ENCODE measurements around the gene ZNF862. TPM values are rescaled to one million over a fixed set of nuclear protein-coding genes. Genes with fewer than 3 reads are reported as not detected.

The ZNF862 gene
- total RNA-seq, 1 experiment from 2014 or later, result 42.4 TPM

DNA sequence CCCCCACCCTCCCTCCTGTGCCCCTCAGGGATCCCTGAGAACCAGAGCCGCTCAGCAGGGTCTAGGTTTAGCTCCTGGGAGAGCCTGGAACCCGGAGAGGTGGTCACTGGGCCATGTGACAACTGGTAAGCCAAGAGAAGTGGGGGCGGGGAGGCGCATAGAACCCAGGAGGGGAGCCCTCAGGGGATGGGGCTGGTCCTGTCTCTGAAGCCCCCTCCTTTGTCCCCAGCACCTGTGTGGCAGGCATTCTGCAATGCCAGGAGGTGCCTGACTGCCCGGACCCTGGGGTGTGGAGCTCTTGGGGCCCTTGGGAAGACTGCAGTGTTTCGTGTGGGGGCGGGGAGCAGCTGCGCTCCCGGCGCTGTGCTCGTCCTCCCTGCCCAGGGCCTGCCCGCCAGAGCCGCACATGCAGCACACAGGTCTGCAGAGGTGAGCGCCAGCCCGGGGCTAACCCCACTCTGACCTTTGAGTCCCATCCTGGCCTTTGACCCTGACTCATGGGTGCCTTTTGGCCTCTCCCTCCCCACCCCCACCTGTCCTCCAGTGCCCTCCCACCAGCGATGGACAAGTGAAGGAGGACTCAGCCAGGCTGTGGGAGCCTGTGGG lies 22.4 kb upstream of the ZNF862 start:
- BruUV-seq (replicated peaks), result no TSS peak
- no peak overlapping the region for H3K27ac ChIP-seq
- no peaks in the 10 kb centered on the region for H3K36me3 ChIP-seq (ENCODE audit: low read depth)
- no peaks in the 10 kb centered on the region for H3K79me2 ChIP-seq (ENCODE audit: low read depth)
- no peak overlapping the region for H3K4me2 ChIP-seq
- no peaks in the 10 kb centered on the region for H3K9me3 ChIP-seq (ENCODE audit: insufficient read depth, low read depth)
- H4K20me1 ChIP-seq (ENCODE audit: insufficient read depth), result no peaks in the 10 kb centered on the region
- peaks cover 45% of the 10 kb centered on the region for H3K27me3 ChIP-seq (ENCODE audit: insufficient read depth, low read depth)
- no peaks in the 10 kb centered on the region for H3F3A ChIP-seq (ENCODE audit: insufficient read depth, low read depth)
- H3K9me2 ChIP-seq (ENCODE audit: insufficient read depth), result no peaks in the 10 kb centered on the region
- intact Hi-C loops (cut with micrococcal nuclease; ENCODE audit: unreplicated experiment), result no loop called here
- ChIA-PET CTCF (interaction anchor here (0.6 kb wide), 1 partner anchor 13 kb away, joined by 6 read pairs; no protein-coding TSS in a partner anchor), POLR2A (ENCODE audit: unreplicated experiment) (no interaction called here)
- no peak for DNase-seq
- TF ChIP-seq EZH2 (IDR thresholded peaks at IDR 0.05; ENCODE audit: low read depth), result no peak
- TF ChIP-seq, protein P1, sequence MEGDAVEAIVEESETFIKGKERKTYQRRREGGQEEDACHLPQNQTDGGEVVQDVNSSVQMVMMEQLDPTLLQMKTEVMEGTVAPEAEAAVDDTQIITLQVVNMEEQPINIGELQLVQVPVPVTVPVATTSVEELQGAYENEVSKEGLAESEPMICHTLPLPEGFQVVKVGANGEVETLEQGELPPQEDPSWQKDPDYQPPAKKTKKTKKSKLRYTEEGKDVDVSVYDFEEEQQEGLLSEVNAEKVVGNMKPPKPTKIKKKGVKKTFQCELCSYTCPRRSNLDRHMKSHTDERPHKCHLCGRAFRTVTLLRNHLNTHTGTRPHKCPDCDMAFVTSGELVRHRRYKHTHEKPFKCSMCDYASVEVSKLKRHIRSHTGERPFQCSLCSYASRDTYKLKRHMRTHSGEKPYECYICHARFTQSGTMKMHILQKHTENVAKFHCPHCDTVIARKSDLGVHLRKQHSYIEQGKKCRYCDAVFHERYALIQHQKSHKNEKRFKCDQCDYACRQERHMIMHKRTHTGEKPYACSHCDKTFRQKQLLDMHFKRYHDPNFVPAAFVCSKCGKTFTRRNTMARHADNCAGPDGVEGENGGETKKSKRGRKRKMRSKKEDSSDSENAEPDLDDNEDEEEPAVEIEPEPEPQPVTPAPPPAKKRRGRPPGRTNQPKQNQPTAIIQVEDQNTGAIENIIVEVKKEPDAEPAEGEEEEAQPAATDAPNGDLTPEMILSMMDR (conservative IDR thresholded peaks at IDR 0.05), result no peak
- no peaks in the 10 kb centered on the region for H3K4me1 ChIP-seq (replicated peaks; ENCODE audit: insufficient read depth)
- no peak overlapping the region for H2AFZ ChIP-seq
- no peak overlapping the region for H3K4me3 ChIP-seq

DNA sequence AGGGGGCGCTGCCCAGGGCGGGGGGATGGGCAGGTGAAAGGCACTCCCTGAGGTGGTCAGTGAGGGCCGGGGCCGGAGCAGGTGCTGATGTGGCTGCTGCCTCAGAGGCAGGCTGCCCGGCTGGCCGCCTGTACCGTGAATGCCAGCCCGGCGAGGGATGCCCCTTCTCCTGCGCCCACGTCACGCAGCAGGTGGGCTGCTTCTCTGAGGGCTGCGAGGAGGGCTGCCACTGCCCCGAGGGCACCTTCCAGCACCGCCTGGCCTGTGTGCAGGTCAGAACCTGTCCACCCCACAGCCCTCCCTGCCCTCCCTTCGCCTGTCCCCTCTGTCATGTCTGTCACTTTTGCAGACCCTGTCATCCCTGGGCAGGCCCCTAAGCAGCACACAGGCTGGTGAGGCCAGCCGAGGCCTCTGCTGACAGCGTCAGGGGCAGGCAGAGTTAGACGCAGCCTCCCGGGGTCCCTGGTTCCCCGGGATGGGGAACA lies 21.9 kb upstream of the ZNF862 start:
- no peak for DNase-seq
- H3K36me3 ChIP-seq (ENCODE audit: low read depth), result no peaks in the 10 kb centered on the region
- no peaks in the 10 kb centered on the region for H3K4me1 ChIP-seq (replicated peaks; ENCODE audit: insufficient read depth)
- H3K9me3 ChIP-seq (ENCODE audit: insufficient read depth, low read depth), result no peaks in the 10 kb centered on the region
- H4K20me1 ChIP-seq (ENCODE audit: insufficient read depth), result no peaks in the 10 kb centered on the region
- no peak overlapping the region for H3K4me2 ChIP-seq
- peaks cover 49% of the 10 kb centered on the region for H3K27me3 ChIP-seq (ENCODE audit: insufficient read depth, low read depth)
- CTCF ChIA-PET, result no interaction called here
- TF ChIP-seq EZH2 (IDR thresholded peaks at IDR 0.05; ENCODE audit: low read depth), result no peak
- TF ChIP-seq, protein P1 (conservative IDR thresholded peaks at IDR 0.05), result no peak
- H3K4me3 ChIP-seq, result no peak overlapping the region
- H3K27ac ChIP-seq, result no peak overlapping the region
- no peaks in the 10 kb centered on the region for H3K79me2 ChIP-seq (ENCODE audit: low read depth)
- POLR2A ChIA-PET (ENCODE audit: unreplicated experiment), result no interaction called here
- no TSS peak for BruUV-seq (replicated peaks)
- no peak overlapping the region for H2AFZ ChIP-seq
- intact Hi-C loops (cut with micrococcal nuclease; ENCODE audit: unreplicated experiment), result no loop called here
- no peaks in the 10 kb centered on the region for H3K9me2 ChIP-seq (ENCODE audit: insufficient read depth)
- no peaks in the 10 kb centered on the region for H3F3A ChIP-seq (ENCODE audit: insufficient read depth, low read depth)

DNA sequence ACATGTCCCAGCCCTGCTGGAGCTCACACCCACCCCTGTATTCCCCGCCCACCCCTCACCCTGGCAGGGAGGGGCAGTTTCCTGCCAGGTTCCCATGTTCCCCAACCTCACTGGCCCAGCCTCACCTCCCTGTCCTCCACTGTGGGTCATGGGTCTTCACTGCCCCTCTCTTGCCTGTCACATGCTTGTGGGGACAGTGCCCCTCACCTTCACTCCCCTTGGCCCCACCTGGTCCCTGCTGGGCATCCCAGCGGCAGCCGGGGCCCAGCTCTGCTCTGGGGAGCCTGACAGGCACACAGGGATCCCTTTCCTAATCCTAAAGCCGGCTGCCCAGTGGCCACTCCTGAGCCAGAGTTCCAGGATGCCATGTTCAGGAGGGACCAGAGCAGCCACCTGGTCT lies 21.4 kb upstream of the ZNF862 start:
- H4K20me1 ChIP-seq (ENCODE audit: insufficient read depth), result no peaks in the 10 kb centered on the region
- ChIA-PET CTCF (no interaction called here), POLR2A (ENCODE audit: unreplicated experiment) (no interaction called here)
- H3K79me2 ChIP-seq (ENCODE audit: low read depth), result no peaks in the 10 kb centered on the region
- H3K4me3 ChIP-seq, result no peak overlapping the region
- peaks cover 48% of the 10 kb centered on the region for H3K27me3 ChIP-seq (ENCODE audit: insufficient read depth, low read depth)
- intact Hi-C loops (cut with micrococcal nuclease; ENCODE audit: unreplicated experiment), result no loop called here
- H3K9me2 ChIP-seq (ENCODE audit: insufficient read depth), result no peaks in the 10 kb centered on the region
- TF ChIP-seq EZH2 (IDR thresholded peaks at IDR 0.05; ENCODE audit: low read depth), result no peak
- TF ChIP-seq, protein P1 (conservative IDR thresholded peaks at IDR 0.05), result no peak
- H3F3A ChIP-seq (ENCODE audit: insufficient read depth, low read depth), result no peaks in the 10 kb centered on the region
- H3K4me2 ChIP-seq, result no peak overlapping the region
- H3K36me3 ChIP-seq (ENCODE audit: low read depth), result no peaks in the 10 kb centered on the region
- no TSS peak for BruUV-seq (replicated peaks)
- DNase-seq, result no peak
- no peak overlapping the region for H3K27ac ChIP-seq
- no peak overlapping the region for H2AFZ ChIP-seq
- no peaks in the 10 kb centered on the region for H3K9me3 ChIP-seq (ENCODE audit: insufficient read depth, low read depth)
- H3K4me1 ChIP-seq (replicated peaks; ENCODE audit: insufficient read depth), result no peaks in the 10 kb centered on the region
